HFFc6 (cell line): ENCODE data around the gene PLEKHJ1. TPM values are rescaled to one million over a fixed set of nuclear protein-coding genes. Genes with fewer than 3 reads are reported as not detected.

Source experiments
- DNase-seq: peaks from one replicate; pipeline ENCODE4 v3.0.0-alpha.2; 2018
- H3K27ac Mint-ChIP-seq: 2 replicates; pipeline ENCODE4 v1.8.0; 2020; ENCODE audit warnings: mild to moderate bottlenecking, mixed read lengths
- H3K27me3 Mint-ChIP-seq: 2 replicates; pipeline ENCODE4 v1.8.0; 2021; ENCODE audit warnings: mild to moderate bottlenecking, moderate library complexity, mixed read lengths; ENCODE audit not compliant: insufficient read depth
- H3K36me3 Mint-ChIP-seq: 2 replicates; pipeline ENCODE4 v1.8.0; 2021; ENCODE audit warnings: low read depth, mixed read lengths
- H3K4me1 Mint-ChIP-seq: 2 replicates; pipeline ENCODE4 v1.8.0; 2020; ENCODE audit warnings: low read depth, mixed read lengths
- H3K4me3 Mint-ChIP-seq: 2 replicates; pipeline ENCODE4 v1.8.0; 2020; ENCODE audit warnings: mild to moderate bottlenecking, moderate library complexity, mixed read lengths
- H3K9me3 Mint-ChIP-seq: 2 replicates; pipeline ENCODE4 v1.8.0; 2020; ENCODE audit warnings: mild to moderate bottlenecking, mixed read lengths
- CTCF ChIP-seq: fragments of 200-600 bp; sonication (generic); IDR thresholded peaks from 2 replicates; pipeline ENCODE4 v1.5.0; 2021; ENCODE audit warnings: antibody characterized with exemption, mild to moderate bottlenecking
- total RNA-seq, 6 experiments: library from RNA; stranded (reverse); fragmentation: NEBNext Ultra II Directional; extraction: Animal tissue kit (Norgen Biotek cat#: 25700); gene quantifications; 2 replicates in 1 of 6; 3 replicates in 5 of 6; pipeline ENCODE4 v1.2.3, GENCODE V29; 2021

The PLEKHJ1 gene
- total RNA-seq, 6 experiments from 2014 or later = 45.9 to 57.3 (median 50.2) TPM

GRCh38 chr19:2280633-2281264 lies 44.6 kb upstream of the PLEKHJ1 start:
- DNase-seq = no peak
- Mint-ChIP-seq H3K27me3 (peaks cover 7% of the 10 kb centered on the region), H3K4me1 (peaks cover 11% of the 10 kb centered on the region; the same call in 1 of the 2 replicates), H3K27ac (no peak overlapping the region), H3K36me3 (peaks cover 5% of the 10 kb centered on the region; the same call in 1 of the 2 replicates), H3K4me3 (no peak overlapping the region), H3K9me3 (no peaks in the 10 kb centered on the region)
- TF ChIP-seq CTCF = no peak

GRCh38 chr19:2278459-2279158 lies 42.5 kb upstream of the PLEKHJ1 start:
- DNase-seq = no peak
- H3K4me1 Mint-ChIP-seq = peaks cover 26% of the 10 kb centered on the region
- no peak overlapping the region for H3K27ac Mint-ChIP-seq
- H3K4me3 Mint-ChIP-seq = no peak overlapping the region
- peaks cover 19% of the 10 kb centered on the region for H3K36me3 Mint-ChIP-seq
- peaks cover 20% of the 10 kb centered on the region for H3K27me3 Mint-ChIP-seq
- H3K9me3 Mint-ChIP-seq = no peaks in the 10 kb centered on the region
- TF ChIP-seq CTCF = no peak

GRCh38 chr19:2277138-2277537 lies 41.0 kb upstream of the PLEKHJ1 start:
- no peak overlapping the region; the same call in 1 of the 2 replicates for H3K4me3 Mint-ChIP-seq
- peaks cover 20% of the 10 kb centered on the region for H3K27me3 Mint-ChIP-seq
- DNase-seq = no peak
- TF ChIP-seq CTCF = no peak
- H3K4me1 Mint-ChIP-seq = peaks cover 34% of the 10 kb centered on the region
- peaks cover 22% of the 10 kb centered on the region for H3K36me3 Mint-ChIP-seq
- H3K27ac Mint-ChIP-seq = peak overlapping the region; percentile 46; the same call in 1 of the 2 replicates
- no peaks in the 10 kb centered on the region for H3K9me3 Mint-ChIP-seq

- no peak overlapping the region for H3K27ac Mint-ChIP-seq
- TF ChIP-seq CTCF = no peak
- H3K27me3 Mint-ChIP-seq = peaks cover 24% of the 10 kb centered on the region
- H3K36me3 Mint-ChIP-seq = peaks cover 27% of the 10 kb centered on the region
- no peak overlapping the region for H3K4me3 Mint-ChIP-seq
- no peak for DNase-seq
- H3K4me1 Mint-ChIP-seq = peaks cover 34% of the 10 kb centered on the region
- no peaks in the 10 kb centered on the region for H3K9me3 Mint-ChIP-seq
Measured at GRCh38 chr19:2276429-2276986, 40.4 kb upstream of the PLEKHJ1 start.

GRCh38 chr19:2275588-2276428 lies 39.7 kb upstream of the PLEKHJ1 start:
- Mint-ChIP-seq H3K27me3 (peaks cover 26% of the 10 kb centered on the region), H3K4me1 (peaks cover 36% of the 10 kb centered on the region), H3K4me3 (no peak overlapping the region), H3K36me3 (peaks cover 30% of the 10 kb centered on the region), H3K9me3 (no peaks in the 10 kb centered on the region), H3K27ac (no peak overlapping the region)
- DNase-seq = no peak
- TF ChIP-seq CTCF = no peak
